ENCODE results near the gene COTL1.

Gene COTL1

DNA sequence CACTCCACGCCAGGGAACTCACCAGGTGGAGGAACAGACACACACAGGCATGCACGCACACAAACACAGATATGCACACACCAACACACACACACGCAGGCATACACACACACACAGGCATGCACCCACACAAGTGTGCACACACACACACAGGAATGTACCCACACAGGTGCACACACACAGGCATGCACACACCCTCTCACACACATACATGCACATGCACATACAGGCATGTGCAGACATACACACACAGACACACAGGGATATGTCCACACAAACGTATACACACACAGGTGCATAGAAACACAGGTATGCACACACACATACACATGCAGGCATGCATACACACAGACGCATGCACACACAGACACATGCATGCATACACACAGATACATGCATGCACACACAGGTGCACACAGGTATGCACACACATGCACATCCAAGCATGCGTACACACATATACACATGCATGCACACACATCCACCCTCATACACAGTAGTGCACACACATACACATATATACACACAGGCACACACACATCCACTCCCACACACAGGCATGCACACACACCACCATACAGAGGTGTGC is 39.2 kb downstream of the COTL1 start:
- no peak overlapping the region for H3K4me3 ChIP-seq (ENCODE audit: low read depth in 1 of 5, low read length in 5 of 5)
- no peak overlapping the region for H3K27ac ChIP-seq (ENCODE audit: low read depth, low read length)
- H3K9me3 ChIP-seq (ENCODE audit: control insufficient read depth in 5 of 5, low read length in 5 of 5): no peaks in the 10 kb centered on the region
- H3K4me1 ChIP-seq (ENCODE audit: control insufficient read depth in 5 of 5, insufficient read depth in 5 of 5, low read length in 5 of 5): peaks cover 0 to 23% (median 12%) of the 10 kb centered on the region in 5 donors
- no peaks in the 10 kb centered on the region for H3K27me3 ChIP-seq (ENCODE audit: control insufficient read depth in 5 of 5, insufficient read depth in 4 of 5, low read length in 5 of 5)
- no peak overlapping the region for H3K9ac ChIP-seq (ENCODE audit: low read length in 5 of 5)
- H3K36me3 ChIP-seq (ENCODE audit: control insufficient read depth in 5 of 5, insufficient read depth in 5 of 5, low read length in 5 of 5): peaks cover 0 to 12% (median 0%) of the 10 kb centered on the region in 5 donors

DNA sequence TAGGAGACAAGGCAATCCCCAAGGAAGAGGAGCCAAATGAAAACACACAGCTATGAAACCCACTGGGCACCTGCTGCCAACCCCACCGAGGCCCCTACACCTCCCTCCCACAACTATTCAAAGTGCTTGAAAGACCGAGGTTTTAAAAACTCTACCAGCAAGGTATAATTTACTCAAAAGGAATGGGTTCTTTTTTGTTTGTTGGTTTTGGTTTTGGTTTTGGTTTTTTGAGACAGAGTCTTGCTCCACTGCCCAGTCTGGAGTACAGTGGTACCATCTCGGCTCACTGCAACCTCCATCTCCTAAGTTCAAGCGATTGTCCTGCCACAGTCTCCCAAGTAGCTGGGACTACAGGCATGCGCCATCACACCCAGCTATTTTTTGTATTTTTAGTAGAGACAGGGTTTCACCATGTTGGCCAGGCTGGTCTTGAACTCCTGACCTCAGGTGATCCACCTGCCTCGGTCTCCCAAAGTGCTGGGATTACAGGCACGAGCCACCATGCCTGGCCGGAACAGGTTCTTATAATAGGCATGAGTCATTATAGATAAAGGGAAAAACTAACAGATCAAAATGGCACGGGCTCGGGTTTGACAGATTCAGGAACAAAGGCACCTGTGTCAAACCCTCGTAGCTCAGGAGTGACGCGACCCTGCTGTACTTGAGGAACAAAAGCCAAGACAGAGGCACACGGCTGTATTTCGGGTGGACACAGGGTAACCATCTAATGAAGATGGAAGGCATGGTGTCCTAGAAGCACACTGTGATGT is 40.7 kb downstream of the COTL1 start:
- no peak overlapping the region for H3K27ac ChIP-seq (ENCODE audit: low read depth, low read length)
- H3K36me3 ChIP-seq (ENCODE audit: control insufficient read depth in 5 of 5, insufficient read depth in 5 of 5, low read length in 5 of 5): peaks cover 0 to 11% (median 0%) of the 10 kb centered on the region in 5 donors
- H3K9ac ChIP-seq (ENCODE audit: low read length in 5 of 5): no peak overlapping the region
- no peaks in the 10 kb centered on the region for H3K9me3 ChIP-seq (ENCODE audit: control insufficient read depth in 5 of 5, low read length in 5 of 5)
- H3K4me1 ChIP-seq (ENCODE audit: control insufficient read depth in 5 of 5, insufficient read depth in 5 of 5, low read length in 5 of 5): peaks cover 0 to 16% (median 9%) of the 10 kb centered on the region in 5 donors
- H3K4me3 ChIP-seq (ENCODE audit: low read depth in 1 of 5, low read length in 5 of 5): no peak overlapping the region
- H3K27me3 ChIP-seq (ENCODE audit: control insufficient read depth in 5 of 5, insufficient read depth in 4 of 5, low read length in 5 of 5): no peaks in the 10 kb centered on the region

DNA sequence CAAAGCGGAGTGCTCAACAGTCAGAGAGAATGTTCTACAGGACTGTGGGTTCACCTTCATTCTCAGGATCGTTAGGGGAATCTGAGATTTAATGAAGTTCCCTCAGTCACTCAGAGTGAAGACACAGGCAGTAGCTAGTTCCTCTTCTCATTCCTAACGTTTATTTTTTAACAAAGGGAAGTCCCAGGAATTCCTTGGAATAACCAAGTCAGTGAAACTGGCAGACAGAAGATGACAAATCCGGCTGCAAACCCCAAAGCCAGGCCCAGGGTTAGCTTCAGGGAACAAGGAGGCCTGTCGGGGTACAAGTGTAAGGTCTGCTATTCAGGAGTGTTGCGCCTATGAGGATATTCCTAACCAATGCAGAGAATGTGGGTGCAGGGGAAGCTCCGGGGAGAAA is 42.0 kb downstream of the COTL1 start:
- Histone ChIP-seq H3K9me3 (ENCODE audit: control insufficient read depth in 5 of 5, low read length in 5 of 5) (peaks cover 0 to 3% (median 0%) of the 10 kb centered on the region in 5 donors), H3K27me3 (ENCODE audit: control insufficient read depth in 5 of 5, insufficient read depth in 4 of 5, low read length in 5 of 5) (no peaks in the 10 kb centered on the region), H3K27ac (ENCODE audit: low read depth, low read length) (no peak overlapping the region), H3K4me1 (ENCODE audit: control insufficient read depth in 5 of 5, insufficient read depth in 5 of 5, low read length in 5 of 5) (peaks cover 0 to 17% (median 12%) of the 10 kb centered on the region in 5 donors), H3K36me3 (ENCODE audit: control insufficient read depth in 5 of 5, insufficient read depth in 5 of 5, low read length in 5 of 5) (peaks cover 0 to 11% (median 0%) of the 10 kb centered on the region in 5 donors), H3K9ac (ENCODE audit: low read length in 5 of 5) (no peak overlapping the region), H3K4me3 (ENCODE audit: low read depth in 1 of 5, low read length in 5 of 5) (no peak overlapping the region)

DNA sequence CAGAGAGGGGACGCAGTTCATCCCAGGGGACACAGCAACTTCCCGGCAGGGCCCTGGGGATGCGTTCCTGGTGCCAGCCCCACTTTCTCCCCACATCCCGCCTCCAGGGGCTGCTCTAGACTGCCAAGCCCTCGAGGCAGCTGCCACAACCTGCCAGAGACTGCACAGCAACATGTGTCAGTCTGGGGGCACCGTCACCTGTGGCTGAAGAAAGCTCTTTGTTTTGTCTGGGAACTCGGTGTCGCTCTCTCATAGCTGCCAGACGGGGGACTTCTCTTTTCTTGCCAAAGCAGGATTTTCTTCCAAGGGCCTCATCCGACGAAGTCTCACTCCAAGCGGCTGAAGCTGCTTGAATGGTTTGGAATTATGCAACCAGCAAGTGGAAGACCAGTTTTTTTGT is 43.7 kb downstream of the COTL1 start:
- H3K4me3 ChIP-seq (ENCODE audit: low read depth in 1 of 5, low read length in 5 of 5): no peak overlapping the region
- no peaks in the 10 kb centered on the region for H3K27me3 ChIP-seq (ENCODE audit: control insufficient read depth in 5 of 5, insufficient read depth in 4 of 5, low read length in 5 of 5)
- H3K36me3 ChIP-seq (ENCODE audit: control insufficient read depth in 5 of 5, insufficient read depth in 5 of 5, low read length in 5 of 5): peaks cover 0 to 5% (median 0%) of the 10 kb centered on the region in 5 donors
- peaks cover 0 to 17% (median 14%) of the 10 kb centered on the region in 5 donors for H3K4me1 ChIP-seq (ENCODE audit: control insufficient read depth in 5 of 5, insufficient read depth in 5 of 5, low read length in 5 of 5)
- H3K9ac ChIP-seq (ENCODE audit: low read length in 5 of 5): peak overlapping the region in 1 of 5 donors; percentile 30
- no peak overlapping the region for H3K27ac ChIP-seq (ENCODE audit: low read depth, low read length)
- peaks cover 0 to 12% (median 8%) of the 10 kb centered on the region in 5 donors for H3K9me3 ChIP-seq (ENCODE audit: control insufficient read depth in 5 of 5, low read length in 5 of 5)

DNA sequence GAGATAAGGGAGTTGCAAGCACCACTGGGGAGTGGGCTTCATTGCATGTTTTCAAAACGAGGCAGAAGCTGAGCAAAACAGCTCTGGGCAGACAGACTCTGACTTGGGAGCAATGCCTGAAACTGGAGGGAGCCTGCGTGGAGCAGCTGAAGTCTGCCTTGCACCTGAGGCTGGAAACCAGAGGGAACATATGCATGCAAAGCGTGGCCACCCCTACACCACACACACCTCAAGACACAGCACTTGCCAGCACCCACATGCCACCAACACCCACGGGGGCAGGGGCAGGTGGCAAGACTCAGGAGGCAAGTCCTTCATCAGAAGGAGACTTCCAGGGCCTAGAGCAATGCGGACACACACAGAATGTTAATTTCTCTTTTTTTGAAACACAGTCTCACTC is 45.8 kb downstream of the COTL1 start:
- peaks cover 0 to 4% (median 0%) of the 10 kb centered on the region in 5 donors for H3K36me3 ChIP-seq (ENCODE audit: control insufficient read depth in 5 of 5, insufficient read depth in 5 of 5, low read length in 5 of 5)
- no peak overlapping the region for H3K4me3 ChIP-seq (ENCODE audit: low read depth in 1 of 5, low read length in 5 of 5)
- H3K27ac ChIP-seq (ENCODE audit: low read depth, low read length): no peak overlapping the region
- peaks cover 0 to 12% (median 8%) of the 10 kb centered on the region in 5 donors for H3K9me3 ChIP-seq (ENCODE audit: control insufficient read depth in 5 of 5, low read length in 5 of 5)
- no peak overlapping the region for H3K9ac ChIP-seq (ENCODE audit: low read length in 5 of 5)
- H3K4me1 ChIP-seq (ENCODE audit: control insufficient read depth in 5 of 5, insufficient read depth in 5 of 5, low read length in 5 of 5): peaks cover 0 to 17% (median 14%) of the 10 kb centered on the region in 5 donors
- H3K27me3 ChIP-seq (ENCODE audit: control insufficient read depth in 5 of 5, insufficient read depth in 4 of 5, low read length in 5 of 5): no peaks in the 10 kb centered on the region

DNA sequence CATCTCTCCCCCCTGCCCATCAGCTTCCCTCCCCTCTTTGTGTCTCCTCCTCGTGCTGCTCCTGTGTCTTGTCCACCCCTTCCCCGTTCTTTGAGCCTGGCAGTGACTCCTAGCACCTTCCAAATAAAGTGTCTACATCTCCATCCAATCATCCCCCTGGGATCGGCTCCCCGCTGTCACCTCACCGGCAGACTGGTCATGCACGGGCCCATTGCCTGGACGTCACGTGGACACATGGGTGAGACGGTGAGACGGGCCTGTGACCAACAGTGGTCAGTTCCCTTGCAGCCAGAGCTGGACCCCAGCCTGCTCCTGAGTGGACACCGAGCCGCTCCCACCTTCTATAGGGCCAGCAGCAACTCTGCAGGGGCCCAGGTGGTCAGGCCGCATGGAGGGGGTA is 46.4 kb downstream of the COTL1 start:
- no peak overlapping the region for H3K4me3 ChIP-seq (ENCODE audit: low read depth in 1 of 5, low read length in 5 of 5)
- H3K4me1 ChIP-seq (ENCODE audit: control insufficient read depth in 5 of 5, insufficient read depth in 5 of 5, low read length in 5 of 5): peaks cover 0 to 17% (median 14%) of the 10 kb centered on the region in 5 donors
- no peak overlapping the region for H3K27ac ChIP-seq (ENCODE audit: low read depth, low read length)
- H3K9me3 ChIP-seq (ENCODE audit: control insufficient read depth in 5 of 5, low read length in 5 of 5): peaks cover 0 to 12% (median 8%) of the 10 kb centered on the region in 5 donors
- H3K9ac ChIP-seq (ENCODE audit: low read length in 5 of 5): no peak overlapping the region
- H3K27me3 ChIP-seq (ENCODE audit: control insufficient read depth in 5 of 5, insufficient read depth in 4 of 5, low read length in 5 of 5): no peaks in the 10 kb centered on the region
- H3K36me3 ChIP-seq (ENCODE audit: control insufficient read depth in 5 of 5, insufficient read depth in 5 of 5, low read length in 5 of 5): peaks cover 0 to 6% (median 0%) of the 10 kb centered on the region in 5 donors

DNA sequence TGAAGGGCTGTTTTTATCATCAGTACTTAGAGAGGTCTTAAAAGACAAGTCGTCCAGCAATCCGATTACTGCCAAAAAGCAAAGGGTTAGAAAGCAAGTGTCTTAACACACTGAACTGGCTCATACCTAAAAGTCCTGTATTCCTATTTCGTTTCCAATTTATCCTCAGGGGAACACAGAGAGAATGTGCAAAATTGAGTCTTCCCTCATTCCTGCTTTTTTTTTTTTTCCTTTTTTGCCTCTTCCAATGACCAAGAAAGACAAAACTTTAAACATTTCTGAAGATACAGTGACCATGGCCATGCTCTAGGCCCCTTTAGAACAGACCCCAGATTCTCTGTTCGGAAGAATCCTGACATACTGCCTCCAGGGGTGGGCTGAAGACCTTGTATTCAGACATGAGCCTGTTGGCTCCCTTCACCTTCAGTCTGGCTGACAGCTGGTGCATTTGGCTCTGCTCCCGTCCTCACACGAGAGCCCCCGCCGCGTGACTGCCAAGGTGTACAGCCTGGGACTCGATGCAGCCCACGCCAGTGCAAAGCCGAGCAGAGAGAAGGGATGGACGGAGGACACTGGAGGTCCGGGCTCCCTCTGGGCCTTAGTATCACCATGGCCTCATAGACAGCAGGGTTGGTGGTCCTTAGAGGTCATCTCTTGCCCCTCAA is 47.0 kb downstream of the COTL1 start:
- H3K27ac ChIP-seq (ENCODE audit: low read depth, low read length): no peak overlapping the region
- peaks cover 0 to 12% (median 8%) of the 10 kb centered on the region in 5 donors for H3K9me3 ChIP-seq (ENCODE audit: control insufficient read depth in 5 of 5, low read length in 5 of 5)
- peaks cover 0 to 17% (median 14%) of the 10 kb centered on the region in 5 donors for H3K4me1 ChIP-seq (ENCODE audit: control insufficient read depth in 5 of 5, insufficient read depth in 5 of 5, low read length in 5 of 5)
- H3K36me3 ChIP-seq (ENCODE audit: control insufficient read depth in 5 of 5, insufficient read depth in 5 of 5, low read length in 5 of 5): peaks cover 0 to 12% (median 6%) of the 10 kb centered on the region in 5 donors
- no peaks in the 10 kb centered on the region for H3K27me3 ChIP-seq (ENCODE audit: control insufficient read depth in 5 of 5, insufficient read depth in 4 of 5, low read length in 5 of 5)
- H3K9ac ChIP-seq (ENCODE audit: low read length in 5 of 5): no peak overlapping the region
- H3K4me3 ChIP-seq (ENCODE audit: low read depth in 1 of 5, low read length in 5 of 5): no peak overlapping the region

DNA sequence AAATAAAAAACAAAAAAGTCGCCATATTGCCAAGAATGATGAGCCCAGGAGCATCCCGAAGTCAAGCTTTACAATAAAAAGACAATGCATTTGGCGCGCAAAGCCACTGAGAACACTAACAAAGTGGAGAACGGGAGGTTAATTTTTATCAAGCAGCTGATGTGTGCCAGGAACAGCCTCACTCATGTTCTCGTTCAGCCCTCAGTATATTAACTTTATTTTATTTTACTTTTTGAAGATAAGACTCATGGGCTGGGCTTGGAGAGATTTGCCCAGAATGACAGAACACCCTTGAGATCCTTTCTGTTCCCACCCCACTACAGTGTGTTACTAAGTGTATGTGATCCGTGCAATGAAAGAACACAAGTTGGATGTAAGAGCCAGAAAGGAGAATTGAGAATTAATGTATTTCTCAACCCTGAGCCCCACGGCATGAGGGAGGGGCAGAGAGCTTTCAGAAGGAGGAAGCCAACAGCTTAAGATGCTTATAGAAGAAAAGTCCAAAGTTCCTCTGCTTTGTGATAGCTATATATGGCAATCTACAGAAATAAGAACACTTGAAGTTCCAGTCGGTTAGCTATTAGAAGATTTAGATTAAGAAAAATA is 48.4 kb downstream of the COTL1 start:
- Histone ChIP-seq H3K4me3 (ENCODE audit: low read depth in 1 of 5, low read length in 5 of 5) (no peak overlapping the region), H3K4me1 (ENCODE audit: control insufficient read depth in 5 of 5, insufficient read depth in 5 of 5, low read length in 5 of 5) (peaks cover 0 to 12% (median 10%) of the 10 kb centered on the region in 5 donors), H3K27ac (ENCODE audit: low read depth, low read length) (no peak overlapping the region)

DNA sequence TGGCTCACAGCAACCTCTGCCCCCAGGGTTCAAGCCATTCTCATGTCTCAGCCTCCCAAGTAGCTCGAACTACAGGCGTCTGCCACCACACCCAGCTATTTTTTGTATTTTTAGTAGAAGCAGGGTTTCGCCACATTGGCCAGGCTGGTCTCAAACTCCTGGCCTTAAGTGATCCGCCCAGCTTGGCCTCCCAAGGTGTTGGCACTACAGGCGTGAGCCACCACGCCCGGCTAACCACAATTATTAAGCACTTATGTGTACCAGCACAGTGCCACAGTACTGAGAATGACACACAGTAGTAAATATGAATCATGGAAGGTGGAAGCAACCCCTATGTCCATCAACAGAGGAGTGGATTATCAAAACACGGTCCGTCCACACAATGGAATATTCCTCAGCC is 49.8 kb downstream of the COTL1 start:
- Histone ChIP-seq H3K27me3 (ENCODE audit: control insufficient read depth in 5 of 5, insufficient read depth in 4 of 5, low read length in 5 of 5) (no peaks in the 10 kb centered on the region), H3K9me3 (ENCODE audit: control insufficient read depth in 5 of 5, low read length in 5 of 5) (peaks cover 0 to 12% (median 8%) of the 10 kb centered on the region in 5 donors), H3K4me3 (ENCODE audit: low read depth in 1 of 5, low read length in 5 of 5) (no peak overlapping the region), H3K4me1 (ENCODE audit: control insufficient read depth in 5 of 5, insufficient read depth in 5 of 5, low read length in 5 of 5) (peaks cover 0 to 10% (median 6%) of the 10 kb centered on the region in 5 donors), H3K27ac (ENCODE audit: low read depth, low read length) (no peak overlapping the region), H3K9ac (ENCODE audit: low read length in 5 of 5) (no peak overlapping the region), H3K36me3 (ENCODE audit: control insufficient read depth in 5 of 5, insufficient read depth in 5 of 5, low read length in 5 of 5) (peaks cover 0 to 24% (median 12%) of the 10 kb centered on the region in 5 donors)

More for the DNA sequence above, 48.4 kb downstream of the COTL1 start:
- Histone ChIP-seq H3K36me3 (ENCODE audit: control insufficient read depth in 5 of 5, insufficient read depth in 5 of 5, low read length in 5 of 5) (peaks cover 0 to 18% (median 12%) of the 10 kb centered on the region in 5 donors), H3K27me3 (ENCODE audit: control insufficient read depth in 5 of 5, insufficient read depth in 4 of 5, low read length in 5 of 5) (no peaks in the 10 kb centered on the region), H3K9ac (ENCODE audit: low read length in 5 of 5) (no peak overlapping the region), H3K9me3 (ENCODE audit: control insufficient read depth in 5 of 5, low read length in 5 of 5) (peaks cover 0 to 12% (median 8%) of the 10 kb centered on the region in 5 donors)
